HEK293 (cell line): ENCODE measurements around the gene RRBP1.

Source experiments
- CTCF ChIA-PET: fragments of 350-600 bp; formaldehyde crosslinking; extraction: SDS; loops from one replicate; lab custom pipeline; 2021; ENCODE audit warnings: antibody characterized with exemption; lab: Yijun Ruan, JAX
- POLR2A ChIA-PET: fragments of 300-600 bp; formaldehyde crosslinking; extraction: SDS; loops from one replicate; lab custom pipeline; 2020; ENCODE audit warnings: antibody characterized with exemption, inconsistent platforms; lab: Yijun Ruan, JAX
- H3K27ac ChIP-seq: fragments of 200-500 bp; sonication (Bioruptor generic); 2 replicates; pipeline ENCODE4 v1.5.1; 2014; ENCODE audit warnings: low read depth, low read length, control low read depth, inconsistent platforms; ENCODE audit errors: extremely low read depth
- H3K36me3 ChIP-seq, 2 experiments: fragments of 200-500 bp in 1 of 2; sonication (Bioruptor generic) in 1 of 2; 1 replicate in 1 of 2; 2 replicates in 1 of 2; pipeline ENCODE4 v1.5.1; 2014 to 2017; ENCODE audit warnings: inconsistent platforms in 2 of 2, low read length in 2 of 2; ENCODE audit not compliant: control insufficient read depth in 2 of 2, insufficient read depth in 1 of 2
- H3K4me1 ChIP-seq: fragments of 200-500 bp; sonication (Bioruptor generic); 2 replicates; pipeline ENCODE4 v1.5.1; 2014; ENCODE audit warnings: mild to moderate bottlenecking, low read length, inconsistent platforms; ENCODE audit not compliant: control insufficient read depth, insufficient read depth
- H3K4me3 ChIP-seq: 2 replicates; pipeline ENCODE4 v1.5.1; 2011; ENCODE audit warnings: low read depth, mild to moderate bottlenecking, control low read depth, low read length, moderate library complexity
- H3K9me3 ChIP-seq: fragments of 200-500 bp; sonication (Bioruptor generic); 2 replicates; pipeline ENCODE4 v1.5.1; 2014; ENCODE audit warnings: low read depth, low read length, inconsistent platforms; ENCODE audit not compliant: control insufficient read depth, insufficient read depth
- HOXC10 ChIP-seq: sonication (generic); formaldehyde crosslinking; IDR thresholded peaks from 2 replicates; pipeline ENCODE4 v1.8.1; 2023; ENCODE audit warnings: mild to moderate bottlenecking, missing genetic modification reagents
- KLF16 ChIP-seq: fragments of 450-650 bp; formaldehyde crosslinking; IDR thresholded peaks from 2 replicates; pipeline ENCODE4 v1.5.1; 2017; ENCODE audit warnings: missing biosample characterization, missing genetic modification characterization
- SP3 ChIP-seq: fragments of 450-650 bp; formaldehyde crosslinking; IDR thresholded peaks from 2 replicates; pipeline ENCODE4 v1.5.1; 2016; ENCODE audit warnings: missing biosample characterization, missing genetic modification characterization
- YY1 ChIP-seq: fragments of 450-650 bp; formaldehyde crosslinking; IDR thresholded peaks from 2 replicates; pipeline ENCODE4 v1.5.1; 2018; ENCODE audit warnings: missing biosample characterization, missing genetic modification characterization
- YY2 ChIP-seq: fragments of 450-650 bp; formaldehyde crosslinking; IDR thresholded peaks from 2 replicates; pipeline ENCODE4 v1.5.1; 2016; ENCODE audit warnings: missing biosample characterization, missing genetic modification characterization
- ZNF132 ChIP-seq: fragments of 450-650 bp; formaldehyde crosslinking; IDR thresholded peaks from 2 replicates; pipeline ENCODE4 v1.5.1; 2017; ENCODE audit warnings: missing biosample characterization, missing genetic modification characterization, borderline replicate concordance
- ZNF175 ChIP-seq: fragments of 450-650 bp; formaldehyde crosslinking; IDR thresholded peaks from 2 replicates; pipeline ENCODE4 v1.5.1; 2016; ENCODE audit warnings: missing biosample characterization, missing genetic modification characterization
- ZNF433 ChIP-seq: fragments of 450-650 bp; formaldehyde crosslinking; IDR thresholded peaks from 2 replicates; pipeline ENCODE4 v1.5.1; 2016; ENCODE audit warnings: missing biosample characterization, missing genetic modification characterization, low read depth
- ZNF558 ChIP-seq: fragments of 450-650 bp; formaldehyde crosslinking; IDR thresholded peaks from 2 replicates; pipeline ENCODE4 v1.5.1; 2016; ENCODE audit warnings: missing biosample characterization, missing genetic modification characterization
- ZNF670 ChIP-seq: fragments of 450-650 bp; formaldehyde crosslinking; IDR thresholded peaks from 2 replicates; pipeline ENCODE4 v1.5.1; 2016; ENCODE audit warnings: missing biosample characterization, missing genetic modification characterization, low read depth
- ZNF747 ChIP-seq: fragments of 450-650 bp; formaldehyde crosslinking; IDR thresholded peaks from 2 replicates; pipeline ENCODE4 v1.5.1; 2016; ENCODE audit warnings: missing biosample characterization, missing genetic modification characterization
- ZNF768 ChIP-seq: fragments of 450-650 bp; formaldehyde crosslinking; IDR thresholded peaks from 2 replicates; pipeline ENCODE4 v1.5.1; 2018; ENCODE audit warnings: missing biosample characterization, mild to moderate bottlenecking, missing genetic modification characterization
- ZNF792 ChIP-seq: fragments of 450-650 bp; formaldehyde crosslinking; IDR thresholded peaks from 2 replicates; pipeline ENCODE4 v1.5.1; 2016; ENCODE audit warnings: missing biosample characterization, missing genetic modification characterization
- ZNF830 ChIP-seq: fragments of 450-650 bp; IDR thresholded peaks from 2 replicates; pipeline ENCODE4 v1.5.0; 2018; ENCODE audit warnings: missing biosample characterization, missing genetic modification characterization, low read depth, mild to moderate bottlenecking, moderate library complexity
- TF ChIP-seq, protein P1 (sequence below): fragments of 450-650 bp; formaldehyde crosslinking; IDR thresholded peaks from 2 replicates; pipeline ENCODE4 v1.5.1; 2017; ENCODE audit warnings: missing biosample characterization, missing genetic modification characterization
- TF ChIP-seq, protein P2 (sequence below): fragments of 450-650 bp; formaldehyde crosslinking; IDR thresholded peaks from 2 replicates; pipeline ENCODE4 v1.5.1; 2016; ENCODE audit warnings: missing biosample characterization, missing genetic modification characterization
- TF ChIP-seq, protein P3 (sequence below): fragments of 450-650 bp; formaldehyde crosslinking; IDR thresholded peaks from 2 replicates; pipeline ENCODE4 v1.5.1; 2016; ENCODE audit warnings: missing biosample characterization, missing genetic modification characterization
- TF ChIP-seq, protein P4 (sequence below): fragments of 450-650 bp; formaldehyde crosslinking; IDR thresholded peaks from 2 replicates; pipeline ENCODE4 v1.5.1; 2016; ENCODE audit warnings: missing biosample characterization, missing genetic modification characterization
- TF ChIP-seq, protein P5 (sequence below): fragments of 450-650 bp; formaldehyde crosslinking; IDR thresholded peaks from 2 replicates; pipeline ENCODE4 v1.5.1; 2016; ENCODE audit warnings: missing biosample characterization, missing genetic modification characterization, low read depth

RRBP1 gene

DNA sequence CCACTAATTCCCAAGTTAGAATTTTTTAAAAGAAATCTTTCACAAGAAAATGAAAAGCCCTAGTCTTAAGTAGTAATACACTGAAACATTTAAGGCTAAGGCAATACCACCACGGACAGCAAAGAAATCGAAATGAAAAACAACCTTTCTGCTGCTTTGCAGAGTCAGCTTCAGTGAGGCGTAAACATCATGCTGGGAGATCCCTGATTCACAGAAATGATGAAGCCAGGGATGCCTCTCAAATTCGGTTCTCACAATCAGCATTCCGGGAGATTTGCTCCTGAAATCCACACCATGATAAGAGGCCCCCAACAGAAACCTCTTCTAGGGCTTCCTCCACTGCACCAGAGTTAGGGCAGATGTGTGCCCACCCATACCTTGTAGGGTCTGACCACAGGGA is 18.6 kb downstream of the RRBP1 start (continued):
- TF ChIP-seq ZNF670 (tag by site-specific recombination), result no peak
- TF ChIP-seq, protein P1, sequence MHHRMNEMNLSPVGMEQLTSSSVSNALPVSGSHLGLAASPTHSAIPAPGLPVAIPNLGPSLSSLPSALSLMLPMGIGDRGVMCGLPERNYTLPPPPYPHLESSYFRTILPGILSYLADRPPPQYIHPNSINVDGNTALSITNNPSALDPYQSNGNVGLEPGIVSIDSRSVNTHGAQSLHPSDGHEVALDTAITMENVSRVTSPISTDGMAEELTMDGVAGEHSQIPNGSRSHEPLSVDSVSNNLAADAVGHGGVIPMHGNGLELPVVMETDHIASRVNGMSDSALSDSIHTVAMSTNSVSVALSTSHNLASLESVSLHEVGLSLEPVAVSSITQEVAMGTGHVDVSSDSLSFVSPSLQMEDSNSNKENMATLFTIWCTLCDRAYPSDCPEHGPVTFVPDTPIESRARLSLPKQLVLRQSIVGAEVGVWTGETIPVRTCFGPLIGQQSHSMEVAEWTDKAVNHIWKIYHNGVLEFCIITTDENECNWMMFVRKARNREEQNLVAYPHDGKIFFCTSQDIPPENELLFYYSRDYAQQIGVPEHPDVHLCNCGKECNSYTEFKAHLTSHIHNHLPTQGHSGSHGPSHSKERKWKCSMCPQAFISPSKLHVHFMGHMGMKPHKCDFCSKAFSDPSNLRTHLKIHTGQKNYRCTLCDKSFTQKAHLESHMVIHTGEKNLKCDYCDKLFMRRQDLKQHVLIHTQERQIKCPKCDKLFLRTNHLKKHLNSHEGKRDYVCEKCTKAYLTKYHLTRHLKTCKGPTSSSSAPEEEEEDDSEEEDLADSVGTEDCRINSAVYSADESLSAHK (tag by site-specific recombination), result no peak
- no peak for TF ChIP-seq ZNF830
- no peak for TF ChIP-seq SP3 (tag by site-specific recombination)

DNA sequence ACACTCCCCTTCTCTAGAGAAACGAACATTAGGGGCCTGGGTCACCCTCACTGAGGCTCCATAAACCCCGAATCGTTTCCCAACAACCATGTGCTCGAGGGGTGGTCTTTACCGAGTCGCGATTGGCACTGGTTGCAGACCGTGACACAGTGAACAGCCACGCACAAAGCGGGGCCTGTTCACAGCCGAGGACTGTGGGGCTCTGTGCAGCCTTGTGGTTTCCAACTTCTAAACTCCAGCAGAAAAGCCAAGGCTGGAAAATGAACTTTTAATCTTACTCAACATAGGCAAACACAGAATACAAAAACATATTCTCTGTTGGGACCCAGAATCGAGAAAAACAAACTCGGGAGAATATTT is 19.0 kb downstream of the RRBP1 start:
- TF ChIP-seq KLF16 (no peak), ZNF747 (no peak), ZNF792 (tag by site-specific recombination) (no peak), ZNF132 (tag by site-specific recombination) (no peak), ZNF558 (no peak)
- TF ChIP-seq, protein P2, sequence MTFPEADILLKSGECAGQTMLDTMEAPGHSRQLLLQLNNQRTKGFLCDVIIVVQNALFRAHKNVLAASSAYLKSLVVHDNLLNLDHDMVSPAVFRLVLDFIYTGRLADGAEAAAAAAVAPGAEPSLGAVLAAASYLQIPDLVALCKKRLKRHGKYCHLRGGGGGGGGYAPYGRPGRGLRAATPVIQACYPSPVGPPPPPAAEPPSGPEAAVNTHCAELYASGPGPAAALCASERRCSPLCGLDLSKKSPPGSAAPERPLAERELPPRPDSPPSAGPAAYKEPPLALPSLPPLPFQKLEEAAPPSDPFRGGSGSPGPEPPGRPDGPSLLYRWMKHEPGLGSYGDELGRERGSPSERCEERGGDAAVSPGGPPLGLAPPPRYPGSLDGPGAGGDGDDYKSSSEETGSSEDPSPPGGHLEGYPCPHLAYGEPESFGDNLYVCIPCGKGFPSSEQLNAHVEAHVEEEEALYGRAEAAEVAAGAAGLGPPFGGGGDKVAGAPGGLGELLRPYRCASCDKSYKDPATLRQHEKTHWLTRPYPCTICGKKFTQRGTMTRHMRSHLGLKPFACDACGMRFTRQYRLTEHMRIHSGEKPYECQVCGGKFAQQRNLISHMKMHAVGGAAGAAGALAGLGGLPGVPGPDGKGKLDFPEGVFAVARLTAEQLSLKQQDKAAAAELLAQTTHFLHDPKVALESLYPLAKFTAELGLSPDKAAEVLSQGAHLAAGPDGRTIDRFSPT (tag by site-specific recombination), result no peak
- TF ChIP-seq, protein P3, sequence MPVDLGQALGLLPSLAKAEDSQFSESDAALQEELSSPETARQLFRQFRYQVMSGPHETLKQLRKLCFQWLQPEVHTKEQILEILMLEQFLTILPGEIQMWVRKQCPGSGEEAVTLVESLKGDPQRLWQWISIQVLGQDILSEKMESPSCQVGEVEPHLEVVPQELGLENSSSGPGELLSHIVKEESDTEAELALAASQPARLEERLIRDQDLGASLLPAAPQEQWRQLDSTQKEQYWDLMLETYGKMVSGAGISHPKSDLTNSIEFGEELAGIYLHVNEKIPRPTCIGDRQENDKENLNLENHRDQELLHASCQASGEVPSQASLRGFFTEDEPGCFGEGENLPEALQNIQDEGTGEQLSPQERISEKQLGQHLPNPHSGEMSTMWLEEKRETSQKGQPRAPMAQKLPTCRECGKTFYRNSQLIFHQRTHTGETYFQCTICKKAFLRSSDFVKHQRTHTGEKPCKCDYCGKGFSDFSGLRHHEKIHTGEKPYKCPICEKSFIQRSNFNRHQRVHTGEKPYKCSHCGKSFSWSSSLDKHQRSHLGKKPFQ, result no peak
- H3K4me1 ChIP-seq, result no peaks in the 10 kb centered on the region
- no peak overlapping the region for H3K27ac ChIP-seq
- H3K4me3 ChIP-seq, result no peak overlapping the region
- ChIA-PET CTCF (no interaction called here), POLR2A (no interaction called here)
- peaks cover 0 to 24% of the 10 kb centered on the region in 2 experiments; a peak in 2 of 3 replicates for H3K36me3 ChIP-seq
- no peaks in the 10 kb centered on the region for H3K9me3 ChIP-seq

DNA sequence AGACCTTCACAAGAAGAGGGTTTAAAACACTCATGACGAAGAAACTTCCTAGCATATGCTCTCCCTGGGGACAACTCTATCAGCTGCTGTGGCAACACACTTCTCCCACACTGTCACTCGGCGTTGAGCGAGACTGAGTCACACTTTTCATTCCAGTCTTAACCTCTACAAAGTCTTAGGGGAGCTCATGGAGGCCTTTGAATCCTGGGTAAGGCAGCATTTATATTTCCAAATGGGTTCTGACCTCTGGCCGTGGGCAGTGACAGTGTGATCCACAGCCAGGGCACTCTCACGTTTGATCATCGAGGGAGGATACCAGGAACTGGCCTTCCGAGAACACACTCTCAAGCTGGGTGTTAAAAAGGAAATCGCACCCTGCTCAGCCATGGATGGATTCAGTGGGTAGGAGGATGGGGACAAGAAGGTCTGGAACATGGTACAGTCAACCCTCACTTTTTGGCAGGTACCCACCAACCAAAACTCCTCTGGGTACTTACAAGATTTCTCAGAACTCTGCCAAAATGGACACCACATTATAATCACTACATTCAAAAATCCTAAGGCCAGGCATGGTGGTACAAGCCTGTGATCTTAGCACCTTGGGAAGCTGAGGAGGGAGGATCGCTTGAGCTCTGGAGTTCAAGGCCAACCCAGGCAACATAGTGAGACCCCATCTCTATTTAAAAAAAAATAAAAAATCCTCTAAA is 19.6 kb downstream of the RRBP1 start:
- POLR2A ChIA-PET, result no interaction called here
- Histone ChIP-seq H3K4me3 (no peak overlapping the region), H3K36me3 (peaks cover 0 to 26% of the 10 kb centered on the region in 2 experiments; a peak in 2 of 3 replicates), H3K9me3 (no peaks in the 10 kb centered on the region), H3K27ac (no peak overlapping the region), H3K4me1 (no peaks in the 10 kb centered on the region)
- TF ChIP-seq ZNF768, result no peak
- CTCF ChIA-PET, result interaction anchor here (0.6 to 0.7 kb wide), 2 partner anchors 13 to 127 kb away, joined by 3 read pairs; no protein-coding TSS in a partner anchor

DNA sequence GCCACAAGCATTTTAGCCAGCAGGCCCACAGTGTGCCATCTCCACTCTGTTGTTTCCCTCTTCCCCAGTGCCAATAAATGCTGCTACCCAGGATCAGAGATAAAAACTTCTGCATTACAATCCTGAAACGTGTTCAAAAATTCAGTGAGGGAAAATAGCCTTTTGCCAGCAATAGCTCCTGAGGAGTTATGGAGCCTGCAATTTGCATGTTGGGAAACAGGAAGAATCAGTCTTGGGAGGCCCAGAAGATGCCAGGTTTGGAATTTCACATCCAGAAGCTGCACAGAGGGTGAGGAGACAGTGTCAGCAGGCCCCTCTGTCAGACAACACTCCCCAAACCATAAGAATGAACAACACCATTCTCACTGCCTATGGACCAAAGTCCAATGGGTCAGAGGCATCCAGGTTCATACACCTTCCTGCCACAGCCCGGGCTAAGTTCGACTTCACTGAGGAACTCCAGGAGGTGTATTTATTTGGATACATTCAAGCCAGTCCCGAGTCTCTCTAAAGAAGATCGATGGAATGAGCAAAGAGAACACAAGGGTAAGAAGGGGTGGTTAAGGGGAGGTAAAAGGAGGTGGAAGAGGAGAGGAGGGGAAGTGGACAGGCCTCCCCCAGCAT is 20.8 kb downstream of the RRBP1 start:
- no peaks in the 10 kb centered on the region for H3K9me3 ChIP-seq
- H3K4me1 ChIP-seq, result no peaks in the 10 kb centered on the region
- H3K27ac ChIP-seq, result no peak overlapping the region
- ChIA-PET POLR2A (interaction anchor here (0.7 kb wide), 1 partner anchor 192 kb away, joined by 5 read pairs; no protein-coding TSS in a partner anchor), CTCF (no interaction called here)
- H3K4me3 ChIP-seq, result no peak overlapping the region
- H3K36me3 ChIP-seq, result peaks cover 0 to 33% of the 10 kb centered on the region in 2 experiments; a peak in 2 of 3 replicates
- TF ChIP-seq, protein P4, sequence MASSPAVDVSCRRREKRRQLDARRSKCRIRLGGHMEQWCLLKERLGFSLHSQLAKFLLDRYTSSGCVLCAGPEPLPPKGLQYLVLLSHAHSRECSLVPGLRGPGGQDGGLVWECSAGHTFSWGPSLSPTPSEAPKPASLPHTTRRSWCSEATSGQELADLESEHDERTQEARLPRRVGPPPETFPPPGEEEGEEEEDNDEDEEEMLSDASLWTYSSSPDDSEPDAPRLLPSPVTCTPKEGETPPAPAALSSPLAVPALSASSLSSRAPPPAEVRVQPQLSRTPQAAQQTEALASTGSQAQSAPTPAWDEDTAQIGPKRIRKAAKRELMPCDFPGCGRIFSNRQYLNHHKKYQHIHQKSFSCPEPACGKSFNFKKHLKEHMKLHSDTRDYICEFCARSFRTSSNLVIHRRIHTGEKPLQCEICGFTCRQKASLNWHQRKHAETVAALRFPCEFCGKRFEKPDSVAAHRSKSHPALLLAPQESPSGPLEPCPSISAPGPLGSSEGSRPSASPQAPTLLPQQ (tag by site-specific recombination), result no peak
- TF ChIP-seq HOXC10 (CRISPR knock-in tag) (no peak), ZNF175 (tag by site-specific recombination) (no peak), YY1 (tag by site-specific recombination) (no peak), ZNF433 (no peak), YY2 (tag by site-specific recombination) (no peak)
- TF ChIP-seq, protein P5, sequence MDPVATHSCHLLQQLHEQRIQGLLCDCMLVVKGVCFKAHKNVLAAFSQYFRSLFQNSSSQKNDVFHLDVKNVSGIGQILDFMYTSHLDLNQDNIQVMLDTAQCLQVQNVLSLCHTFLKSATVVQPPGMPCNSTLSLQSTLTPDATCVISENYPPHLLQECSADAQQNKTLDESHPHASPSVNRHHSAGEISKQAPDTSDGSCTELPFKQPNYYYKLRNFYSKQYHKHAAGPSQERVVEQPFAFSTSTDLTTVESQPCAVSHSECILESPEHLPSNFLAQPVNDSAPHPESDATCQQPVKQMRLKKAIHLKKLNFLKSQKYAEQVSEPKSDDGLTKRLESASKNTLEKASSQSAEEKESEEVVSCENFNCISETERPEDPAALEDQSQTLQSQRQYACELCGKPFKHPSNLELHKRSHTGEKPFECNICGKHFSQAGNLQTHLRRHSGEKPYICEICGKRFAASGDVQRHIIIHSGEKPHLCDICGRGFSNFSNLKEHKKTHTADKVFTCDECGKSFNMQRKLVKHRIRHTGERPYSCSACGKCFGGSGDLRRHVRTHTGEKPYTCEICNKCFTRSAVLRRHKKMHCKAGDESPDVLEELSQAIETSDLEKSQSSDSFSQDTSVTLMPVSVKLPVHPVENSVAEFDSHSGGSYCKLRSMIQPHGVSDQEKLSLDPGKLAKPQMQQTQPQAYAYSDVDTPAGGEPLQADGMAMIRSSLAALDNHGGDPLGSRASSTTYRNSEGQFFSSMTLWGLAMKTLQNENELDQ (tag by site-specific recombination), result no peak
